T-cell (primary cell): ENCODE data around the gene ARHGEF17. TPM values are rescaled to one million over a fixed set of nuclear protein-coding genes. Genes with fewer than 3 reads are reported as not detected.

Source experiments
- ATAC-seq, 4 experiments: fragments of 200-7000 bp in 3 of 4; fragments of 150-1000 bp in 1 of 4; cut with Tn5 transposase; replicated peaks in 1 of 4; 1 replicate in 3 of 4; 2 replicates in 1 of 4; pipeline ENCODE4 v1.10.0; 2021; ENCODE audit warnings: moderate library complexity in 3 of 4, mild to moderate bottlenecking in 2 of 4, moderate number of reproducible peaks in 1 of 4
- CTCF ChIA-PET, 2 donors: fragments of 300-600 bp; sonication (Branson Sonifier 250); formaldehyde crosslinking; loops; one replicate each; lab custom pipeline; 2022; ENCODE audit warnings: antibody characterized with exemption in 2 of 2; lab: Charles Lee
- POLR2A ChIA-PET, 2 donors: fragments of 300-600 bp; sonication (Branson Sonifier 250); formaldehyde crosslinking; loops; one replicate each; lab custom pipeline; 2022; ENCODE audit warnings: antibody characterized with exemption in 2 of 2; lab: Charles Lee
- DNase-seq, 35 experiments: peaks; one replicate each; pipeline versions ENCODE4 v3.0.0 to v3.0.0-alpha.2; 2013 to 2023
- H3K27ac ChIP-seq: one replicate; pipeline ENCODE4 v1.5.1; 2013; ENCODE audit warnings: low read length
- H3K27me3 ChIP-seq, 2 experiments: replicated peaks in 1 of 2; 1 replicate in 1 of 2; 2 replicates in 1 of 2; pipeline versions ENCODE4 v1.6.1 to v1.7.0; 2013; ENCODE audit warnings: low read length in 1 of 2, mixed read lengths in 1 of 2; ENCODE audit not compliant: control insufficient read depth in 2 of 2, insufficient read depth in 2 of 2; ENCODE audit errors: extremely low read depth in 1 of 2
- H3K36me3 ChIP-seq, 2 donors: 1 replicate in 1 of 2; 2 replicates in 1 of 2; pipeline versions ENCODE4 v1.6.1 to v1.7.0; 2013; ENCODE audit warnings: low read length in 1 of 2; ENCODE audit not compliant: control insufficient read depth in 2 of 2, insufficient read depth in 1 of 2; ENCODE audit errors: extremely low read depth in 1 of 2
- H3K4me1 ChIP-seq, 2 experiments: 1 replicate in 1 of 2; 2 replicates in 1 of 2; pipeline versions ENCODE4 v1.6.1 to v1.7.0; 2013; ENCODE audit warnings: low read length in 2 of 2, mixed read lengths in 1 of 2; ENCODE audit not compliant: insufficient read depth in 2 of 2, control insufficient read depth in 1 of 2; ENCODE audit errors: extremely low read depth in 1 of 2
- H3K4me3 ChIP-seq, 2 donors: 1 replicate in 1 of 2; 2 replicates in 1 of 2; pipeline versions ENCODE4 v1.5.1 to v1.7.0; 2013; ENCODE audit warnings: mild to moderate bottlenecking in 2 of 2, low read length in 1 of 2, moderate library complexity in 1 of 2; ENCODE audit not compliant: control insufficient read depth in 1 of 2; ENCODE audit errors: extremely low read depth in 1 of 2
- H3K9me3 ChIP-seq: 2 replicates; pipeline ENCODE4 v1.7.0; 2013
- H3K27ac Mint-ChIP-seq, 2 donors: one replicate each; pipeline ENCODE4 v1.8.0; 2020 to 2021; ENCODE audit warnings: mild to moderate bottlenecking in 2 of 2, mixed read lengths in 2 of 2
- H3K27me3 Mint-ChIP-seq, 2 donors: one replicate each; pipeline ENCODE4 v1.8.0; 2021 to 2022; ENCODE audit warnings: mixed read lengths in 2 of 2
- H3K36me3 Mint-ChIP-seq: one replicate; pipeline ENCODE4 v1.8.0; 2021; ENCODE audit warnings: mixed read lengths
- H3K4me1 Mint-ChIP-seq, 3 donors: one replicate each; pipeline ENCODE4 v1.8.0; 2020 to 2022; ENCODE audit warnings: mixed read lengths in 3 of 3, mild to moderate bottlenecking in 1 of 3
- H3K4me3 Mint-ChIP-seq, 3 donors: one replicate each; pipeline ENCODE4 v1.8.0; 2020 to 2022; ENCODE audit warnings: mild to moderate bottlenecking in 3 of 3, mixed read lengths in 3 of 3, moderate library complexity in 3 of 3
- H3K9me3 Mint-ChIP-seq, 3 donors: one replicate each; pipeline ENCODE4 v1.8.0; 2020 to 2022; ENCODE audit warnings: mixed read lengths in 3 of 3
- WGBS: methylation state at CpG from one replicate; pipeline ENCODE4 v1.1.5; 2013; ENCODE audit warnings: missing lambda C conversion rate; ENCODE audit not compliant: insufficient coverage; 5-methylcytosine and 5-hydroxymethylcytosine counted together
- total RNA-seq, 35 experiments: library from RNA in 6 of 35; stranded (reverse) in 6 of 35; fragments of 120-200 nt in 1 of 35; gene quantifications; one replicate each; pipeline versions ENCODE4 v1.2.1 to v1.2.4 and lab custom pipeline; 2013 to 2026

ARHGEF17 gene
- total RNA-seq, 5 donors from 2014 or later (not counting 1 experiment from before 2014, with no cell fraction given): 0.23 to 1.0 (median 0.49) TPM

DNA sequence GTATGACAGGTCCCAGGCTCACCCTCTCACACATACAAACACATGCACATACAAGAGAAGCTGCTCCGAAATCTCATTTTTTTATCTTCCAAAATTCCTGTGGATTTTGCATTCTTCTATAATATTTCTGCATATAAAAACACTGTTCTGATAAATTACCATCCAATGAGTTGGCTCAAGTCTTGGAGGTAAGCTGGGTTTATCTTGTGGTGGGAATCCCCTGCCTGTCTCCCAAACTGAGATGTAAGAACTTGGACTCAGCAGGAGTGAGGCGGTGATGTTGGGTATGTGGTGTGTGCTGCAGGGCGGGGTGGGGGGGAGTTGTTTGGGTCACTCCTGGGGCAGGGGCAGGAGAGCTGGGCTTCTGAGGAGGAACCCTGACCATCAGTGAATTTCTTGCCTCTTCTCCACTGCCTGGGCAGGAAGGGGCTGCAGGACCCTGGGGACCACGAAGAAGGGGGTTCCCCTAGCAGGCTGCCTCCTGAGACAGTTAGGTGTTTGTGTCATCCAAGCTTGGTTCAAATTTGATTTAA lies 42.7 kb upstream of the ARHGEF17 start:
- H3K9me3 Mint-ChIP-seq: no peaks in the 10 kb centered on the region
- no peak overlapping the region for H3K4me3 ChIP-seq
- no peaks in the 10 kb centered on the region for H3K4me1 ChIP-seq
- H3K9me3 ChIP-seq: no peaks in the 10 kb centered on the region
- ATAC-seq: no peak
- H3K36me3 ChIP-seq: no peaks in the 10 kb centered on the region
- peak in 1 of 35 experiments; percentile 8 for DNase-seq
- peaks cover 0 to 2% (median 0%) of the 10 kb centered on the region in 3 donors for H3K4me1 Mint-ChIP-seq
- POLR2A ChIA-PET: no interaction called here
- H3K4me3 Mint-ChIP-seq: no peak overlapping the region
- H3K36me3 Mint-ChIP-seq: no peaks in the 10 kb centered on the region
- H3K27ac ChIP-seq: no peak overlapping the region
- peaks cover 30 to 42% of the 10 kb centered on the region in 2 donors for H3K27me3 Mint-ChIP-seq
- CTCF ChIA-PET: no interaction called here
- H3K27ac Mint-ChIP-seq: no peak overlapping the region
- peaks cover 0 to 61% of the 10 kb centered on the region in 2 experiments for H3K27me3 ChIP-seq
- 41% methylated on average over 3 of the region's 4 CpGs for WGBS

DNA sequence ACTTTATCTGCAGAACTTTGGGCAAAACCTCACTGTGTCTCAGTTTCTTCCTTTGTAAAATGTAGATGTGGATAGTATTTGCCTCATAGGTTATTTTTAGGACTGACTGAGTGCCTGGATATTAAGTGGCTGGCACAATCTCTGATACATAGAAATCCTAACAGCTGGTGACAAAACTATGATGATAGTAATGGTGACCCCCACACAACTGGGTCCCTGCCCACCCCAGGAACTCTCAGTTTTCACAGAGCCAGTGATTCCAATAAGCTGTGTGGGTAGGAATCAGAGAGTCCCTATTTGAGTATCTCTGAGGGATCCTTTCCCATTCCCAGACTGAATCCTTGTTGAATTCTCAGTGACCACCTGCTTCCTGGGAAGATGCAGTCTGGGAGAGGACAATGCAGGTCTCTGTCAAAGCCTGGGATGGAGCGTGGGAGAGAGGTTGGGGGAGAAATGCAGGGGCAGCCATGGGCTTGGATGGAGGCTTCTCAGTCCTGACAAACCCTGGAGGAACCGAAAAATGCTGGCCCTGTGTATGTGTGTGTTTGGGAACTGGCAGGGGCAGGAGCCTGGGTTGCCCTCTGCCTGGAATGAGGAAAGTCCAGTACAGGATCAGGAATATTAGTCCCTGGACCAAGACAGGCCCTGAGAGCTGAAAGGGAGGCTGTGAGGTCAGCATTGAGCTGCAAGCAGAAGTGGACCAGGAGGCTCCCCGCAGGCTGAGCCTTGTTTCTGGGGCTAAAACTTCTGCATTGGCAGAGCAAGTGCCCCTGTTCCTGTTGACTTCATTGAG lies 42.0 kb upstream of the ARHGEF17 start:
- Mint-ChIP-seq H3K27ac (no peak overlapping the region), H3K9me3 (no peaks in the 10 kb centered on the region), H3K36me3 (no peaks in the 10 kb centered on the region), H3K27me3 (peaks cover 30 to 42% of the 10 kb centered on the region in 2 donors), H3K4me3 (no peak overlapping the region), H3K4me1 (peaks cover 0 to 2% (median 0%) of the 10 kb centered on the region in 3 donors)
- WGBS: 73% methylated on average over 3 of the region's 3 CpGs
- H3K9me3 ChIP-seq: no peaks in the 10 kb centered on the region
- H3K4me3 ChIP-seq: no peak overlapping the region
- no peaks in the 10 kb centered on the region for H3K4me1 ChIP-seq
- no peak overlapping the region for H3K27ac ChIP-seq
- CTCF ChIA-PET: no interaction called here
- peaks cover 0 to 63% of the 10 kb centered on the region in 2 experiments for H3K27me3 ChIP-seq
- POLR2A ChIA-PET: no interaction called here
- ATAC-seq: no peak
- peak in 1 of 35 experiments; percentile 19 for DNase-seq
- H3K36me3 ChIP-seq: no peaks in the 10 kb centered on the region

DNA sequence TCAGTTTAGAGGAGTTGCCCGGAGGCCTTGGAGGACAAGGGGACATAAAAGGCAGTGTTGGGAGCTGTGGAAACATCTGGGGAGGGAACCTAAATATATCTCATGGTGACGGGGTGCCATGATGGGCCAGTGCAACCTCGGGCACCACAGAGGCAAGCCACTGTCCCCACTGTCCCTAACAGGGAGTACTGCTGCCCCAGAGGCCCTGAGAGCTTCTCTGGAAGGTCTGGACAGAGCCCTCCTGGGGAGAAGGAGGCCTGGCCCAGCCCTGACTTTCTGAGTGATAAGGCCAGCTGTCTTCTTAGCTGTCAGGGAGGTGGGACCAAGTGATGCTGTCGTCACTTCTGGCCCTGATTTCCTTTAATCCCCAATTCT lies 41.4 kb upstream of the ARHGEF17 start:
- Mint-ChIP-seq H3K4me3 (no peak overlapping the region), H3K27ac (no peak overlapping the region), H3K36me3 (no peaks in the 10 kb centered on the region), H3K27me3 (peaks cover 30 to 42% of the 10 kb centered on the region in 2 donors), H3K9me3 (no peaks in the 10 kb centered on the region), H3K4me1 (peaks cover 0 to 2% (median 0%) of the 10 kb centered on the region in 3 donors)
- WGBS: 17% methylated on average over 1 of the region's 4 CpGs
- ChIA-PET POLR2A (no interaction called here), CTCF (no interaction called here)
- no peak overlapping the region for H3K27ac ChIP-seq
- no peaks in the 10 kb centered on the region for H3K4me1 ChIP-seq
- no peak for ATAC-seq
- no peaks in the 10 kb centered on the region for H3K36me3 ChIP-seq
- DNase-seq: peak in 1 of 35 experiments; percentile 11
- no peaks in the 10 kb centered on the region for H3K9me3 ChIP-seq
- H3K4me3 ChIP-seq: no peak overlapping the region
- peaks cover 0 to 63% of the 10 kb centered on the region in 2 experiments for H3K27me3 ChIP-seq

DNA sequence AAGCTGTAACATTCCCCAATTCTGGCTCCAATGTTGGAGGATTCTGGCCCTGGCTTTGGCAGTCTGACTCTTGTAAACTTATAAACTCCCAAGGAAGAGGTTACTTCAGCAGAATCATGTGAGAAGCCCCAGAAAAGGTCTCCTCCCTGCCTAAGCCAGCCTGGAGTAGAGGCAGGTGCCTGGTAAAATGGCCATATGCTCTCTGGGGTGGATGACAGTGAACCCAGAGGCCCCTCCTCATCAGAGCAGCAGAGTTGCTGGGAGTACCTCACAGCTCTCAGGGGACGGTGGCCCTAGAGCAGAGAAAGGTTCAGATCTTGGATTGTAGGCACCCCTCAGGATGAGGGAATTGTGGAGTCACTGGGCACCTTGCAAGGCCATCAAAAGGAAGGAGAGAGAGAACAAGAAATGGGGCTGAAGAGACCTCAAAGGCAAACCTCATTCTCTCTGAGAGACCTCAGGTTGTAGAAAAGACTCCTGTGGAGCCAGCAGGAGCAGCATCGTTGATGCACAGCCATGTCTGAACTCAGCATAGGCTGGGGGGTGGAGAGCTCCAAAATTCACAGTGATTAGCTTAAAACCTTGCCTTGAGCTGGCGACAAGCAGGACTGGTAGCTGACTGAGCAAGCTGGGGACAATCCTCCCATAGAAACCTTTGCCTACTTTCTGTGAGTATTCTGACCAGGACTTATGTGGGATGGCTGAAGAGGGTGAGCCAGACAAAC lies 40.8 kb upstream of the ARHGEF17 start:
- H3K9me3 Mint-ChIP-seq: no peaks in the 10 kb centered on the region
- Histone ChIP-seq H3K4me1 (no peaks in the 10 kb centered on the region), H3K4me3 (no peak overlapping the region), H3K36me3 (no peaks in the 10 kb centered on the region), H3K9me3 (no peaks in the 10 kb centered on the region), H3K27me3 (peaks cover 0 to 63% of the 10 kb centered on the region in 2 experiments), H3K27ac (no peak overlapping the region)
- WGBS: 47% methylated on average over 2 of the region's 3 CpGs
- peaks cover 30 to 41% of the 10 kb centered on the region in 2 donors for H3K27me3 Mint-ChIP-seq
- peaks cover 0 to 2% (median 0%) of the 10 kb centered on the region in 3 donors for H3K4me1 Mint-ChIP-seq
- ChIA-PET CTCF (no interaction called here), POLR2A (no interaction called here)
- DNase-seq (peak in 1 of 35 experiments; percentile 8), ATAC-seq (no peak)
- H3K4me3 Mint-ChIP-seq: no peak overlapping the region
- no peaks in the 10 kb centered on the region for H3K36me3 Mint-ChIP-seq
- H3K27ac Mint-ChIP-seq: no peak overlapping the region

DNA sequence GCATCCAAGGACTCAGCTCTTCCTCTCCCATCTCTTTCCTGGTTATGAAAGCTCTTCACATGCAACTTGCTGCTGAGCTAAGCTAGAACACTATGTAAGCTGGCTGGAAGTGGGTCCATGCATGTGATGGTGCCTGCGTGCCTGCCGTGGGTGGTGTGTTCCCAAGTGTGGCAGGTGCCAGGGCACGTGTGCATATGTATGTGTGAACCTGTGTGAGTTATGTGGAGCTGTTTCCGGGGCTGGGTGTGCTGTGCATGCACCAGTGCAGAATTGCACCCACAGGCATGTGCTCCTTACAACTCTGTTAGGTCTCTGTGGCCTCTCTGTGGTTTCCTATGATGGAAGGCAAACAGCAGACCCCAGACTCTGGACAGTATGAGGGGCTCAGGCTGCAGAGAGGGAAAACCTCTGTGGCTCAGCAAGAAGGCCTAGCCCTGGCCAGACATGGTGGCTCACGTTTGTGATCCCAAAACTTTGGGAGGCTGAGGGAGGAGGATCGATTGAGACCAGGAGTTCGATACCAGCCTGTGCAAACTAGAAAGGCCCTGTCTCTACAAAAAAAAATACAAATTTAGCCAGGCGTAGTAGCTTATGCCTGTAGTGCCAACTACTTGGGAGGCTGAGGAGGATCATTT lies 40.1 kb upstream of the ARHGEF17 start:
- no peaks in the 10 kb centered on the region for H3K4me1 ChIP-seq
- H3K9me3 ChIP-seq: no peaks in the 10 kb centered on the region
- H3K27me3 ChIP-seq: peaks cover 0 to 59% of the 10 kb centered on the region in 2 experiments
- H3K9me3 Mint-ChIP-seq: no peaks in the 10 kb centered on the region
- DNase-seq: peak in 1 of 35 experiments; percentile 3
- no peaks in the 10 kb centered on the region for H3K36me3 Mint-ChIP-seq
- no peak overlapping the region for H3K4me3 ChIP-seq
- H3K4me3 Mint-ChIP-seq: no peak overlapping the region
- ChIA-PET POLR2A (no interaction called here), CTCF (no interaction called here)
- peaks cover 0 to 2% (median 0%) of the 10 kb centered on the region in 3 donors for H3K4me1 Mint-ChIP-seq
- H3K36me3 ChIP-seq: no peaks in the 10 kb centered on the region
- no peak overlapping the region for H3K27ac Mint-ChIP-seq
- no peak overlapping the region for H3K27ac ChIP-seq
- ATAC-seq: no peak
- WGBS: 81% methylated on average over 4 of the region's 8 CpGs
- H3K27me3 Mint-ChIP-seq: peaks cover 29 to 35% of the 10 kb centered on the region in 2 donors

DNA sequence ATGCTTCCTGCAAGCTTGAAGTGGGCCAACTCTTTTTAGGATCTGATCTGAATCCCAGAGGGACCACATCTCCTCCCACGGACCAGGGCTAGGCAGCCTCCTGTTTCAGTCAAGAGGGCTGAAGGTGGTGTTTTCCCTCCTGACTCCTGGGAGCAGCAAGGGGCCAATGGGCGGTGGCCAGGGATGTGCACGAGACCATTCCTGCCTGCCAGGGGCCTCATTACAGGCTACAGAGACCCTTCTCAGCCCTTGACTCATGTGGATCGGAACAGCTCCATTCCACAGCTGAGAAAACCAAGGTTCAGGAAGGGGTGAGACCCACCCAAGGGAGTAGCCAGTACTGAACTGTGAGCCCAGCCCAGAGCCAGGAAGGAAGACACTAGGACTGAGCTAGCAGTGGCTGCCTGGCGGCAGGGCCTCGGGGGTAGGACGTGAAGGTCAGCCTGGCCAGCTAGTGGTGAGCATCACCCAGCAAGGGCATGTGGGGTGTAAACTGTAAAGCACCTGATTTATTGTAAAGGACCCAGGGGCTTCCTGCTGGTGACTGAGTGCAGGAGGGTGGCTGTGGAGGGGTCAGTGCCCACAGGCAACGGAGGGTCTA lies 39.3 kb upstream of the ARHGEF17 start:
- no peak overlapping the region for H3K27ac Mint-ChIP-seq
- POLR2A ChIA-PET: no interaction called here
- CTCF ChIA-PET: no interaction called here
- Histone ChIP-seq H3K36me3 (no peaks in the 10 kb centered on the region), H3K4me1 (no peaks in the 10 kb centered on the region), H3K9me3 (no peaks in the 10 kb centered on the region), H3K4me3 (no peak overlapping the region), H3K27me3 (peaks cover 0 to 53% of the 10 kb centered on the region in 2 experiments), H3K27ac (no peak overlapping the region)
- no peak for ATAC-seq
- no peaks in the 10 kb centered on the region for H3K36me3 Mint-ChIP-seq
- no peak overlapping the region for H3K4me3 Mint-ChIP-seq
- 81% methylated on average over 7 of the region's 8 CpGs for WGBS
- peak in 1 of 35 experiments; percentile 9 for DNase-seq
- peaks cover 21 to 30% of the 10 kb centered on the region in 2 donors for H3K27me3 Mint-ChIP-seq
- no peaks in the 10 kb centered on the region for H3K9me3 Mint-ChIP-seq
- peaks cover 0 to 2% (median 0%) of the 10 kb centered on the region in 3 donors for H3K4me1 Mint-ChIP-seq
